Liver (tissue), 3 donors: Measurements from ENCODE around the gene SPATS2.

Source experiments
- FOXA1 ChIP-seq: IDR thresholded peaks from 2 replicates; pipeline ENCODE4 v1.6.1; 2016; ENCODE audit warnings: antibody characterized with exemption
- HNF4G ChIP-seq: IDR thresholded peaks from 2 replicates; pipeline ENCODE4 v1.6.1; 2016; ENCODE audit warnings: antibody characterized with exemption
- JUND ChIP-seq, 2 donors: IDR thresholded peaks; 2 replicates each; pipeline ENCODE4 v1.6.1; 2016; ENCODE audit warnings: antibody characterized with exemption in 2 of 2
- RAD21 ChIP-seq, 2 donors: IDR thresholded peaks; 2 replicates each; pipeline ENCODE4 v1.6.1; 2016; ENCODE audit warnings: antibody characterized with exemption in 2 of 2, mild to moderate bottlenecking in 2 of 2
- TF ChIP-seq, protein P1 (sequence below): fragments of 150-350 bp; IDR thresholded peaks from 2 replicates; pipeline ENCODE4 v1.5.1; 2017; ENCODE audit warnings: improper control_type of control experiment, low read depth, low read length; ENCODE audit not compliant: missing input control
- TF ChIP-seq, protein P2 (sequence below): IDR thresholded peaks from 2 replicates; pipeline ENCODE4 v1.6.1; 2016; ENCODE audit warnings: antibody characterized with exemption, mild to moderate bottlenecking
- TF ChIP-seq, protein P3 (sequence below): IDR thresholded peaks from 2 replicates; pipeline ENCODE4 v1.6.1; 2016; ENCODE audit warnings: antibody characterized with exemption
- donor health status: healthy.
- donor health status: healthy.

DNA sequence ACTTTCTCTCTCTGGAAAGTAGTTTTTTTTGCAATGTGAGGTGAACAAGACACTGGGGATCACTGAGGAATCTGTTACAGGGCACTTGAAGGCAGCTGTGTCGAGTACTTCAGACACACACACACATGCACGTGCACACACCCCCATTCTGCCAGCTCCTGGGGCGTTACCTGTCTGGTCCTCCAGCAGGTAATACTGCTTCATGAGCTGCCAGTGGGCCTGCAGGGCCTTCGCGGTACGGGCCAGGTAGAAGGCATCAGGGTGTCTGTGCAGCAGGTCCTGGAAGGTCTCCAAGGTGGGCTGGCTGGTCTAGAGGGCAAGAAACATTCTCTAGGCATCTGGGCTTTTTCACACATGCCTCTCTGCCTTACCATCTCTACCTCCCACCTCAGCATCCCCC lies 195.6 kb downstream of the SPATS2 start:
- TF ChIP-seq, protein P1, sequence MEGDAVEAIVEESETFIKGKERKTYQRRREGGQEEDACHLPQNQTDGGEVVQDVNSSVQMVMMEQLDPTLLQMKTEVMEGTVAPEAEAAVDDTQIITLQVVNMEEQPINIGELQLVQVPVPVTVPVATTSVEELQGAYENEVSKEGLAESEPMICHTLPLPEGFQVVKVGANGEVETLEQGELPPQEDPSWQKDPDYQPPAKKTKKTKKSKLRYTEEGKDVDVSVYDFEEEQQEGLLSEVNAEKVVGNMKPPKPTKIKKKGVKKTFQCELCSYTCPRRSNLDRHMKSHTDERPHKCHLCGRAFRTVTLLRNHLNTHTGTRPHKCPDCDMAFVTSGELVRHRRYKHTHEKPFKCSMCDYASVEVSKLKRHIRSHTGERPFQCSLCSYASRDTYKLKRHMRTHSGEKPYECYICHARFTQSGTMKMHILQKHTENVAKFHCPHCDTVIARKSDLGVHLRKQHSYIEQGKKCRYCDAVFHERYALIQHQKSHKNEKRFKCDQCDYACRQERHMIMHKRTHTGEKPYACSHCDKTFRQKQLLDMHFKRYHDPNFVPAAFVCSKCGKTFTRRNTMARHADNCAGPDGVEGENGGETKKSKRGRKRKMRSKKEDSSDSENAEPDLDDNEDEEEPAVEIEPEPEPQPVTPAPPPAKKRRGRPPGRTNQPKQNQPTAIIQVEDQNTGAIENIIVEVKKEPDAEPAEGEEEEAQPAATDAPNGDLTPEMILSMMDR: no peak
- no peak for TF ChIP-seq FOXA1
- no peak for TF ChIP-seq HNF4G
- TF ChIP-seq RAD21 (IDR thresholded peaks at IDR 0.05): no peak
- TF ChIP-seq, protein P2, sequence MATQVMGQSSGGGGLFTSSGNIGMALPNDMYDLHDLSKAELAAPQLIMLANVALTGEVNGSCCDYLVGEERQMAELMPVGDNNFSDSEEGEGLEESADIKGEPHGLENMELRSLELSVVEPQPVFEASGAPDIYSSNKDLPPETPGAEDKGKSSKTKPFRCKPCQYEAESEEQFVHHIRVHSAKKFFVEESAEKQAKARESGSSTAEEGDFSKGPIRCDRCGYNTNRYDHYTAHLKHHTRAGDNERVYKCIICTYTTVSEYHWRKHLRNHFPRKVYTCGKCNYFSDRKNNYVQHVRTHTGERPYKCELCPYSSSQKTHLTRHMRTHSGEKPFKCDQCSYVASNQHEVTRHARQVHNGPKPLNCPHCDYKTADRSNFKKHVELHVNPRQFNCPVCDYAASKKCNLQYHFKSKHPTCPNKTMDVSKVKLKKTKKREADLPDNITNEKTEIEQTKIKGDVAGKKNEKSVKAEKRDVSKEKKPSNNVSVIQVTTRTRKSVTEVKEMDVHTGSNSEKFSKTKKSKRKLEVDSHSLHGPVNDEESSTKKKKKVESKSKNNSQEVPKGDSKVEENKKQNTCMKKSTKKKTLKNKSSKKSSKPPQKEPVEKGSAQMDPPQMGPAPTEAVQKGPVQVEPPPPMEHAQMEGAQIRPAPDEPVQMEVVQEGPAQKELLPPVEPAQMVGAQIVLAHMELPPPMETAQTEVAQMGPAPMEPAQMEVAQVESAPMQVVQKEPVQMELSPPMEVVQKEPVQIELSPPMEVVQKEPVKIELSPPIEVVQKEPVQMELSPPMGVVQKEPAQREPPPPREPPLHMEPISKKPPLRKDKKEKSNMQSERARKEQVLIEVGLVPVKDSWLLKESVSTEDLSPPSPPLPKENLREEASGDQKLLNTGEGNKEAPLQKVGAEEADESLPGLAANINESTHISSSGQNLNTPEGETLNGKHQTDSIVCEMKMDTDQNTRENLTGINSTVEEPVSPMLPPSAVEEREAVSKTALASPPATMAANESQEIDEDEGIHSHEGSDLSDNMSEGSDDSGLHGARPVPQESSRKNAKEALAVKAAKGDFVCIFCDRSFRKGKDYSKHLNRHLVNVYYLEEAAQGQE: no peak
- TF ChIP-seq JUND (IDR thresholded peaks at IDR 0.05): no peak
- TF ChIP-seq, protein P3, sequence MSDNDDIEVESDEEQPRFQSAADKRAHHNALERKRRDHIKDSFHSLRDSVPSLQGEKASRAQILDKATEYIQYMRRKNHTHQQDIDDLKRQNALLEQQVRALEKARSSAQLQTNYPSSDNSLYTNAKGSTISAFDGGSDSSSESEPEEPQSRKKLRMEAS: no peak
